ENCODE results near the gene CACNB4.

The CACNB4 gene

DNA sequence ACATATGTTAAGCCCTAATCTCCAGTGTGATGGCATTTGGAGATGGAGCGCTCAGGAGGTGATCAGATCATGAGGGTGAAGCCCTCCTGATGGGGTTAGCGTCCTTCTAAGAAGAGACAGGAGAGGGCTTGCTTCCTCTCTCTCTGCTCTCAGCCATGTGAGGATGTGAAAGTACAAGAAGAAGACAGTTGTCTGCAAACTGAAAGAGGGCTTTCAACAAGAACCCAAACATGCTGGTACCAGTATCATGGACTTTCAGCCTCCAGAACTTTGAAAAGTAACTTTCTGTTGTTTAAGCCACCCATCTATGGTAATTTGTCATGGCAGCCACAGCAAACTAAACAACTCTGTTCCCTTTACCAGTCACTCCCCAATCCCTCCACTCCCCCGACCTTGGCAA, 47.4 kb downstream of the CACNB4 start:
- in situ Hi-C loops (cut with HindIII; ENCODE audit: low sequenced_read_pairs) = no loop called here
- H3K4me3 ChIP-seq (ENCODE audit: low read depth, low read length) = no peak overlapping the region
- no peak for DNase-seq (ENCODE audit: low read depth)
- no peak for TF ChIP-seq CTCF (IDR thresholded peaks at IDR 0.05; ENCODE audit: low read depth, low read length, missing control alignments)

- TF ChIP-seq CTCF (IDR thresholded peaks at IDR 0.05; ENCODE audit: low read depth, low read length, missing control alignments) = no peak
- DNase-seq (ENCODE audit: low read depth) = no peak
- in situ Hi-C loops (cut with HindIII; ENCODE audit: low sequenced_read_pairs) = no loop called here
- H3K4me3 ChIP-seq (ENCODE audit: low read depth, low read length) = no peak overlapping the region
Observed at GRCh38 chr2:152050915-152051314, 47.9 kb downstream of the CACNB4 start.

- in situ Hi-C loops (cut with HindIII; ENCODE audit: low sequenced_read_pairs) = no loop called here
- no peak overlapping the region for H3K4me3 ChIP-seq (ENCODE audit: low read depth, low read length)
- DNase-seq (ENCODE audit: low read depth) = no peak
- TF ChIP-seq CTCF (IDR thresholded peaks at IDR 0.05; ENCODE audit: low read depth, low read length, missing control alignments) = no peak
Observed at GRCh38 chr2:152050341-152050740, 48.5 kb downstream of the CACNB4 start.

- no peak for DNase-seq (ENCODE audit: low read depth)
- in situ Hi-C loops (cut with HindIII; ENCODE audit: low sequenced_read_pairs) = no loop called here
- H3K4me3 ChIP-seq (ENCODE audit: low read depth, low read length) = no peak overlapping the region
- TF ChIP-seq CTCF (IDR thresholded peaks at IDR 0.05; ENCODE audit: low read depth, low read length, missing control alignments) = no peak
Observed at GRCh38 chr2:152049541-152049940, 49.3 kb downstream of the CACNB4 start.

GRCh38 chr2:152047824-152048471, 50.9 kb downstream of the CACNB4 start:
- no peak for DNase-seq (ENCODE audit: low read depth)
- H3K4me3 ChIP-seq (ENCODE audit: low read depth, low read length) = no peak overlapping the region
- TF ChIP-seq CTCF (IDR thresholded peaks at IDR 0.05; ENCODE audit: low read depth, low read length, missing control alignments) = peak; percentile 28
- in situ Hi-C loops (cut with HindIII; ENCODE audit: low sequenced_read_pairs) = no loop called here

DNA sequence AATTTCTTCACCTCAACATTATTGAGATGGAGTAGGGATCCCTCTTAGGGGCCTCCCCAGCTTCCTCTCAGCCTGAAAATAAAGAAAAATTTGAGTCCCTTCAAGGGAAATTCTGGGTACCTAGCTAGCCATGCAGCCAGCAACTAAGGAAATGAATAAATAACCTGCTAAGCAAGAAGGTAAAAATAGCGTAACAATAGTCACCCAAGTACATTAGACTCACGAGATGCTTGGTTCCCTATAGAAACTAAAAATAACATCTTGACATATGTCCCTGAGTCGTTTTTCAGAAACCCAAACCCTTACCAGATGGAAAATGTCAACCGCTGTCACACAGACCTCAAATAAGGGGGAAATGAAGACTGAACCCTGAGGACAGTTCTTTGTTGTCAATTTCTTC, 51.9 kb downstream of the CACNB4 start:
- DNase-seq (ENCODE audit: low read depth) = no peak
- in situ Hi-C loops (cut with HindIII; ENCODE audit: low sequenced_read_pairs) = no loop called here
- no peak for TF ChIP-seq CTCF (IDR thresholded peaks at IDR 0.05; ENCODE audit: low read depth, low read length, missing control alignments)
- H3K4me3 ChIP-seq (ENCODE audit: low read depth, low read length) = no peak overlapping the region
